Fibroblast of the aortic adventitia (primary cell): ENCODE measurements around the gene TCF4. TPM values are rescaled to one million over a fixed set of nuclear protein-coding genes. Genes with fewer than 3 reads are reported as not detected.

ENCODE experiments used
- DNase-seq: peaks from one replicate; pipeline ENCODE4 v3.0.0-alpha.2; 2010; ENCODE audit warnings: low read depth
- H3K4me3 ChIP-seq: 2 replicates; pipeline ENCODE4 v1.5.1; 2011; ENCODE audit warnings: low read depth, mild to moderate bottlenecking, control low read depth, low read length, moderate library complexity
- total RNA-seq: library from RNA; depleted of rRNA; stranded (reverse); fragments of >200 nt; gene quantifications from 2 replicates; pipeline ENCODE4 v1.2.3, GENCODE V29; 2012; ENCODE audit warnings: low replicate concordance
- TF ChIP-seq, protein P1 (sequence below): IDR thresholded peaks from 2 replicates; pipeline ENCODE4 v1.5.1; 2011; ENCODE audit warnings: mild to moderate bottlenecking, low read length, control low read depth, inconsistent platforms; ENCODE audit not compliant: insufficient read depth

Gene TCF4
- total RNA-seq, 1 donor = 105 TPM

DNA sequence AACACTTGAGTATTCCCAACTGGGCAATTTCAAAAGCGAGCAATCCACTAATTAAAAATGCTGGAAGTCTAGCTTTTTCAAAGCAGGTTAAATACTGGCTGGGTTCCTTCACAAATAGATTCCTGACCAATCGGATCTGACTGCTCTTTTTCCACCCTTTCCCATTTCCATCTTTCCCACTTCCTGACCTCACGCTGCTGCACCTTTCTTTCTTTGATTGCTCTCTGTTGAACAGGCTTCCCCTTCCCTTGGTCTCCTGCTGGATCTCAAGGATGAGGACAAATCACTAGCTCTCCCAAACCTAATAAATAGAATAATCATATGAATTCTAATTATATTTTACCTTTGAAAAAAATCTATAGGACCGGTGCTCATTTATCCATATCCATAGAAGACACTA, 121.2 kb downstream of the TCF4 start:
- DNase-seq = no peak
- no peak overlapping the region for H3K4me3 ChIP-seq
- TF ChIP-seq, protein P1, sequence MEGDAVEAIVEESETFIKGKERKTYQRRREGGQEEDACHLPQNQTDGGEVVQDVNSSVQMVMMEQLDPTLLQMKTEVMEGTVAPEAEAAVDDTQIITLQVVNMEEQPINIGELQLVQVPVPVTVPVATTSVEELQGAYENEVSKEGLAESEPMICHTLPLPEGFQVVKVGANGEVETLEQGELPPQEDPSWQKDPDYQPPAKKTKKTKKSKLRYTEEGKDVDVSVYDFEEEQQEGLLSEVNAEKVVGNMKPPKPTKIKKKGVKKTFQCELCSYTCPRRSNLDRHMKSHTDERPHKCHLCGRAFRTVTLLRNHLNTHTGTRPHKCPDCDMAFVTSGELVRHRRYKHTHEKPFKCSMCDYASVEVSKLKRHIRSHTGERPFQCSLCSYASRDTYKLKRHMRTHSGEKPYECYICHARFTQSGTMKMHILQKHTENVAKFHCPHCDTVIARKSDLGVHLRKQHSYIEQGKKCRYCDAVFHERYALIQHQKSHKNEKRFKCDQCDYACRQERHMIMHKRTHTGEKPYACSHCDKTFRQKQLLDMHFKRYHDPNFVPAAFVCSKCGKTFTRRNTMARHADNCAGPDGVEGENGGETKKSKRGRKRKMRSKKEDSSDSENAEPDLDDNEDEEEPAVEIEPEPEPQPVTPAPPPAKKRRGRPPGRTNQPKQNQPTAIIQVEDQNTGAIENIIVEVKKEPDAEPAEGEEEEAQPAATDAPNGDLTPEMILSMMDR = no peak

DNA sequence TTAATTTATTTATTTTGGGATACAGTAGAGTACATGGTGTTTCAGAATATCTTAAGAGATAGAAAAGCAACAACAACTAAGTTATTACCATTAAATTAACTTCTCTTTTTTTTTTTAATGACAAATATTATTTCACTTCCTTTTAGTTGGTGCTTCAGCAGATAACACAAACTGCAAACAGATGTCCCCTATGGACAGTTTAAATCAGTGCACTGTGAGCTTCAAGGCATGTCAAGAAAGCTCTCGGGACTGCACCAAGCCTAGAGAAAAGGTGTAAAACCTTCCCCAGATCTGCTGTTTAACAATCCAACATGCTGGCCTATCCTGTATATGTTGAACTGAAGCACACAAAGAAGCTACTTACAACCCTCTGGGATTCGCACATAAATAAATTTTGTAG, 122.7 kb downstream of the TCF4 start:
- TF ChIP-seq, protein P1 = no peak
- no peak for DNase-seq
- H3K4me3 ChIP-seq = no peak overlapping the region

DNA sequence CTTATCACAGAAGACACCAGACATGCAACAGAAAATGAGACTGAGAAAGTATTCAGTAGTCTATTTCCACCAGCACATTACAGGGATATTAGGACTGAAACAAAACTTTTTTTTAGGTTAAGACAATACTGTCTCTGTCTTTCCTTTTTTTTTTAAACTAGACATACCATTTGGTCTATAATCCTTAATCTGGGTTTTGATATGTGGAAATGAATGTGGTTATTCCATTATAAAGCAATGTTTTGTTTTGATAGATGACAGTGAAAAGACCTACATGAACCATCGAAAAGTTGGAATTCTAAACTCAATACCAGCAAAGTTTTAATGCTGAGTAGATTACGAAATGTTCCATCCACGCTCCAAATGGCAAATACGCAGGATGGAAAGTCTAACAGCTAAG, 123.4 kb downstream of the TCF4 start:
- TF ChIP-seq, protein P1 = no peak
- no peak for DNase-seq

DNA sequence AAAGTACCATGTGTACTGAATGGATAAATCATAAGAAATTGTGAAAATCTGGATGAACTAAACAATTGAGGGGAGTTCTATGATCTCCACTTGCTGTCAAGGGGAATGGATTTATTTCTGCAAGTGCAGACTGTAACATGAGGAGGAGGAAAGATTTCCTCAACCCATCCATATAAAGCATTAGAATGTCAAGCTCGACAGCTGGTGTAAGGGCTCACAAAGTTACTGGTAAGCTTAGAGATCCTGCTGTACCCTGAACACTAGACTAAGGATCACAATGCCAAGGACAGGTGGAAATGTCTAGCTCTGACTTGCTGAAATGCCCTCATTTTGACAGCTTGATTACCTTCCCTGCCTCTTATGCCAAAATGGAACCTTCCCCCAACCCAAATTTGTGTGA, 125.3 kb downstream of the TCF4 start:
- DNase-seq = no peak
- TF ChIP-seq, protein P1 = no peak
- H3K4me3 ChIP-seq = no peak overlapping the region

More for the DNA sequence above, 123.4 kb downstream of the TCF4 start:
- H3K4me3 ChIP-seq = no peak overlapping the region

DNA sequence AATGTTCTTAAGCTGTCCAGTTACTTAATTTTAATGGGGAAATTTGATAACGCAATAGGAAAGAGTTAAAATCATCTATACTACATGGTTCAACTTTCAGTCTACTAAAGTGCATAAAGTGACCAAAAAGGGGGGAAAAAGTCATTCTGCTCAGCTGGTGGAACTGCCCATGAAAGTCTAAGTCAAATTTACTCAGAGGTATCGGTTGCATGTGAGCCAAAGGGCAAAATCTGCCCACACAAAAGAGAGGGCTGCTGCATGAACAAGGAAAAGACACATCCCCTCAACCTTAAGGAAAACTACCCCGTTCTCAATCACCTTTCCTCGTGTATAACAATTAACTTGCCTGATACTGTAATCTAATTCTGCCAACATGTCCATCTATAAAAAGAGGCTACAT, 126.1 kb downstream of the TCF4 start:
- H3K4me3 ChIP-seq = no peak overlapping the region
- no peak for DNase-seq
- TF ChIP-seq, protein P1 = no peak

DNA sequence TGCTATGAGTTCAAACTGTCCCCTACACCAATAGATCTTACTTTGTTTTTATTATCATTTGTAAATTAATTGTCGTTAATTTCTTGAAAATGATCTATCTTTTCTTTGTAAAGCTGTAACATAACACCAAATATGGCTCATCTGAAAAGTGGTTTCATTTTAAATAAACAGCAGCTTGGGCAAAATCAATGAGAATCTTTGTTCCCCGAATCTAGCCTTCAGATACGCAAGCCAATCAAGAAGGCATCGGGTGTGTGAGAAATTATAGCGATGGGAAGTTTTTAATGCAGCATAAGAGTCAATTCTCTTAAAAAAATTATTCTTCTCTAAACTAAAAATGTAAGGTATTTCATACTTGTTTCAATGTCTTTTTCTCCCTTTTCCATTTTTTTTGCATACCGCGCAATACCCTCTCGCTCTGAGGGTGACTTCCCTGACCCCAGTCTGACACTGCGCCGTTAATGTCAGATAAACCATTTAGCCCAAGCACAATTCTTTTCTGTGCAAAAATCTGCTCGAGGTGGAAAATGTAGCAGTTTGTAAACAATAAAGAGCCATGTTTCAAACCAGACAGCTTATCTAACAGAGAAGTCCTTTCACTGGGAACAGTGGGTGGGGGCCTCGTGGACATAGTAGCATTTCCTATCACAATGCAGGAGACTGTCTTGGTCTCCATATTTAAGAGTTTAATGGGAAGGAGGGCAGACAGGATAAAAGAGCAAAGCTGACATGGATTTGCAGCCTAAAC, 129.4 kb downstream of the TCF4 start:
- TF ChIP-seq, protein P1 = no peak

DNA sequence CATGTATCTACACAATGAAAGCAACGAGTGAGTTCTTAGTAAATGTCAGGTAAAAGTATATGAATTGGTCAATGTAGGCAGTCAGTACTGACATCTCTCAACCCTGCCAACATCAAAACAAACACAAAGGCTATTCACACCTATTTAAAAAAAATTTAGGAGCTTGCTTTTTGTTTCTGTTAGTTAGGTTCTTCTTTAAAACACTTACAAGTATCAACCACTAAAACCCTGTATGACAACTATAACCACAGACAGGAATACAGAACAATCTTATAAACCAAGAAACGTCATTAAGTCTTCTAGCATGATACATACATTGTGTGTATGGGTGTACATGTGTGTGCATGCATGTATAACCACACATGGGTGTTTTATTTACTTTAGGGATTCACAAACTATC, 131.0 kb downstream of the TCF4 start:
- no peak overlapping the region for H3K4me3 ChIP-seq
- TF ChIP-seq, protein P1 = no peak

More for the DNA sequence above, 129.4 kb downstream of the TCF4 start:
- H3K4me3 ChIP-seq = no peak overlapping the region
- DNase-seq = no peak

More for the DNA sequence above, 131.0 kb downstream of the TCF4 start:
- no peak for DNase-seq
